ENCODE data around the gene HES2. TPM values are rescaled to one million over a fixed set of nuclear protein-coding genes. Genes with fewer than 3 reads are reported as not detected.
"Not testable (repeated sequence)": the region's sequence is repeated elsewhere in the genome, so short reads cannot be mapped to it uniquely, and the experiment has no call there.

The HES2 gene
- total and polyA plus RNA-seq, 11 donors = 0.04 to 0.14 (median 0.12) TPM; not detected in 8

DNA sequence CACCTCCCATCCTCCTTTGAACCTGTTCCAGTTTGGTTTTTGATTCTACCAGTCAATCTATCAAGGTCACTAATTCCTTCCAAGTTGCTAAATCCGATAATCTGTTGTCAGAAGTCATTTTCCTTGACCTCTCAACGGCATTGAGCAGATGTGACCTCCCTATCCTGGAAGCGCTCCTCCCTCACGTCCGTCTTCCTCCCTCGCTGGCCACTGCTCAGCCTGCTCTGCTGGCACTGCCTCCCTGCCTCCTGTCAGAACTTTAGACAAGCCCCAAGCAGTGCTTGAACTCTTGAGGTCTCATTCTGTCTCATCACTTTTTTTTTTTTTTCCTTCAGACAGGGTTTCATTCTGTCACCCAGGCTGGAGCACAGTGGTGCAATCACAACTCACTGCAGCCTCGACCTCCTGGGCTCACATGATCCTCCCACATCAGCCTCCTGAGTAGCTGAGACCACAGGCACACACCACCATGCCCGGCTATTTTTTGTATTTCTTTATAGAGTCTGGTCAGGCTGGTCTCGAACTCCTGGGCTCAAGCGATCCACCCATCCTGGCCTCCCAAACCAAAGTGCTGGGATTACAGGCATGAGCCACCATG lies 21.8 kb downstream of the HES2 start:
- intact Hi-C loops (cut with DNase I) = no loop called here

DNA sequence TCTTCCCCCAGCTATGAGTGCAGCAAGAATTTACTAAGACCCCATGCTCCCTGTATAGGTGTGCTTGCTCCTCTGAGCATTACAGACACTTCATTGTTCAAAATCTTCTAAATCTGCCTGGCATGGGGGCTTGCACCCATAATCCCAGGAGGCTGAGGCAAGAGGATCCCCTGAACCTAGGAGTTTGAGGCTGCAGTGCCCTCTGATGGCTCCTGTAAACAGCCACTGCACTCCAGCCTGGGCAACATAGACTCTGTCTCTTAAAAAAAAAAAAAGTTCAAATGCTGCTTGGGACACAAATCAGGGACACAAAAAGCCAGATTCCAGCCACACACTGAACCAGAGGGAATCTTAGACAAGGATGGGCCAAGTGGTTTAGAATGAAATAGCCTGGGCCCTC lies 22.7 kb downstream of the HES2 start:
- H3K27me3 ChIP-seq = peaks cover 0 to 2% (median 0%) of the 10 kb centered on the region in 9 donors
- DNase-seq (peak in 1 of 5 donors; percentile 4), ATAC-seq (no peak)
- peaks cover 0 to 16% (median 13%) of the 10 kb centered on the region in 12 donors for H3K4me1 ChIP-seq
- H3K36me3 ChIP-seq = no peaks in the 10 kb centered on the region
- no peaks in the 10 kb centered on the region for H3K9me3 ChIP-seq
- H3K4me3 ChIP-seq = no peak overlapping the region
- TF ChIP-seq POLR2A (IDR thresholded peaks at IDR 0.05) = no peak
- H3K27ac ChIP-seq = no peak overlapping the region
- intact Hi-C loops (cut with DNase I) = no loop called here

More for the DNA sequence above, 21.8 kb downstream of the HES2 start:
- H3K4me3 ChIP-seq = no peak overlapping the region
- TF ChIP-seq POLR2A (IDR thresholded peaks at IDR 0.05) = no peak
- H3K27ac ChIP-seq = no peak overlapping the region
- H3K9me3 ChIP-seq = no peaks in the 10 kb centered on the region
- WGBS, 4 donors = 59 to 68% (median 66%) methylated on average over 10 of the region's 10 CpGs
- no peaks in the 10 kb centered on the region for H3K36me3 ChIP-seq
- H3K4me1 ChIP-seq = peaks cover 0 to 7% (median 5%) of the 10 kb centered on the region in 12 donors
- peaks cover 0 to 11% (median 0%) of the 10 kb centered on the region in 9 donors for H3K27me3 ChIP-seq
- ATAC-seq (no peak), DNase-seq (peak in 1 of 5 donors; percentile 4)

DNA sequence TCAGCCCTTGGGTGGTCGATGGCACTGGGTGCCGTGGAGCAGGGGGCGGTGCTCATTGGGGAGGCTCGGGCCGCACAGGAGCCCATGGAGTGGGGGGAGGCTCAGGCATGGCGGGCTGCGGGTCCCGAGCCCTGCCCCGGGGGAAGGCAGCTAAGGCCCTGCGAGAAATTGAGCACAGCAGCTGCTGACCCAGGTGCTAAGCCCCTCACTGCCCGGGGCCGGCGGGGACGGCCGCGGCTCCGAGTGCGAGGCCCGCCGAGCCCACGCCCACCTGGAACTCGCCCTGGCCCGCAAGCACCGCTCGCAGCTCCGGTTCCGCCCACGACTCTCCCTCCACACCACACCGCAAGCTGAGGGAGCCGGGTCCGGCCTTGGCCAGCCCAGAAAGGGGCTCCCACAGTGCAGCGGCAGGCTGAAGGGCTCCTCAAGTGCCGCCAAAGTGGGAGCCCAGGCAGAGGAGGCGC lies 23.9 kb downstream of the HES2 start:
- H3K27me3 ChIP-seq; H3K27ac ChIP-seq; intact Hi-C loops (cut with DNase I); H3K36me3 ChIP-seq; ATAC-seq; H3K4me3 ChIP-seq; H3K9me3 ChIP-seq: not testable (repeated sequence)
- peak in 1 of 5 donors; percentile 56 for DNase-seq
- H3K4me1 ChIP-seq = peaks cover 0 to 18% (median 13%) of the 10 kb centered on the region in 12 donors
- WGBS, 4 donors = 95 to 100% (median 97%) methylated on average over 1 to 34 of the region's 34 CpGs

GRCh38 chr1:6395130-6395529 lies 24.6 kb downstream of the HES2 start:
- H3K9me3 ChIP-seq; DNase-seq; ATAC-seq; intact Hi-C loops (cut with DNase I); H3K27me3 ChIP-seq; H3K4me3 ChIP-seq; H3K36me3 ChIP-seq; H3K27ac ChIP-seq: not testable (repeated sequence)
- 92 to 95% (median 94%) methylated on average over 8 of the region's 8 CpGs for WGBS, 4 donors
- peaks cover 0 to 18% (median 13%) of the 10 kb centered on the region in 12 donors for H3K4me1 ChIP-seq

- WGBS, 4 donors = 0% methylated on average over 3 to 87 of the region's 87 CpGs
- Histone ChIP-seq H3K36me3 (no peaks in the 10 kb centered on the region), H3K4me3 (peak within 1 kb of the TSS; percentile 20 to 83 (median 72)), H3K27ac (peak within 1 kb of the TSS; percentile 88 to 99 (median 98)), H3K27me3 (no peaks in the 10 kb centered on the region), H3K4me1 (peaks cover 0 to 18% (median 13%) of the 10 kb centered on the region in 12 donors), H3K9me3 (no peaks in the 10 kb centered on the region)
- peak in 1 of 2 donors; percentile 74 for TF ChIP-seq POLR2A (IDR thresholded peaks at IDR 0.05)
- TF ChIP-seq, protein P1, sequence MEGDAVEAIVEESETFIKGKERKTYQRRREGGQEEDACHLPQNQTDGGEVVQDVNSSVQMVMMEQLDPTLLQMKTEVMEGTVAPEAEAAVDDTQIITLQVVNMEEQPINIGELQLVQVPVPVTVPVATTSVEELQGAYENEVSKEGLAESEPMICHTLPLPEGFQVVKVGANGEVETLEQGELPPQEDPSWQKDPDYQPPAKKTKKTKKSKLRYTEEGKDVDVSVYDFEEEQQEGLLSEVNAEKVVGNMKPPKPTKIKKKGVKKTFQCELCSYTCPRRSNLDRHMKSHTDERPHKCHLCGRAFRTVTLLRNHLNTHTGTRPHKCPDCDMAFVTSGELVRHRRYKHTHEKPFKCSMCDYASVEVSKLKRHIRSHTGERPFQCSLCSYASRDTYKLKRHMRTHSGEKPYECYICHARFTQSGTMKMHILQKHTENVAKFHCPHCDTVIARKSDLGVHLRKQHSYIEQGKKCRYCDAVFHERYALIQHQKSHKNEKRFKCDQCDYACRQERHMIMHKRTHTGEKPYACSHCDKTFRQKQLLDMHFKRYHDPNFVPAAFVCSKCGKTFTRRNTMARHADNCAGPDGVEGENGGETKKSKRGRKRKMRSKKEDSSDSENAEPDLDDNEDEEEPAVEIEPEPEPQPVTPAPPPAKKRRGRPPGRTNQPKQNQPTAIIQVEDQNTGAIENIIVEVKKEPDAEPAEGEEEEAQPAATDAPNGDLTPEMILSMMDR (IDR thresholded peaks at IDR 0.05) = peak in 8 of 12 donors; percentile 8 to 47 (median 36)
- intact Hi-C loops (cut with DNase I) = loop anchor here in 1 of 10 donors (5.0 kb wide), 1 partner anchor 36 kb away; no protein-coding TSS in a partner anchor
- ATAC-seq (peak; percentile 86 to 99 (median 96)), DNase-seq (peak; percentile 90 to 92 (median 91))
These were observed 26.1 kb downstream of the HES2 start, which contains the start of gene ACOT7 for GRCh38 chr1:6393400-6394187. Gene ACOT7, minus strand, starts transcription at chr1:6393767. Its CDS starts 368 bp downstream, at chr1:6393399.

Measured in heart left ventricle (tissue), 16 donors.